GM18499 (cell line): ENCODE data around the gene TIRAP.
"Not testable (repeated sequence)": the region's sequence is repeated elsewhere in the genome, so short reads cannot be mapped to it uniquely, and the experiment has no call there.

Experiments used
- ATAC-seq: cut with Tn5 transposase; IDR thresholded peaks from one replicate; pipeline ENCODE4 v1.9.1; 2021; ENCODE audit warnings: moderate number of reproducible peaks; ENCODE audit not compliant: insufficient read depth, unreplicated experiment

Gene TIRAP, protein sequence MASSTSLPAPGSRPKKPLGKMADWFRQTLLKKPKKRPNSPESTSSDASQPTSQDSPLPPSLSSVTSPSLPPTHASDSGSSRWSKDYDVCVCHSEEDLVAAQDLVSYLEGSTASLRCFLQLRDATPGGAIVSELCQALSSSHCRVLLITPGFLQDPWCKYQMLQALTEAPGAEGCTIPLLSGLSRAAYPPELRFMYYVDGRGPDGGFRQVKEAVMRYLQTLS

GRCh38 chr11:126282736-126283591 lies at the start of gene TIRAP:
TIRAP (plus strand) TSS chr11:126283093; CDS start chr11:126290895, 7,802 bp downstream.
- no peak for ATAC-seq

DNA sequence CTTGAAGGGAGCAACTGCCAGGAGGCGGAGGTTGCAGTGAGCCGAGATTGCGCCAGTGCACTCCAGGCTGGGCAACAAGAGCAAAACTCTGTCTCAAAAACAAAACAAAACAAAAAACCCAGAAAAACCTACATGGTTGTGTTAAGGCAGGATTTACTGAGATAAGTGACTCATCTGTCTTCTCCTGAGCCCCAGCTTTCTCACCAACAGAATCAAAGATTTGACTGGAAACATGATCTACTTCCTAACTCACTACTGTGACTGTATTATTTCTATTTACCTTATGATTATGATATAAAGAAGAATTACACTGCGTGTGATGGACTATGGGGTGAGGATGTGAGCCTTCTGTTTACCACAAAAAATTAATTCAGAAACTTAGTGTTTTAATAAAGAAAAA lies 49.5 kb upstream of the TIRAP start:
- no peak for ATAC-seq

DNA sequence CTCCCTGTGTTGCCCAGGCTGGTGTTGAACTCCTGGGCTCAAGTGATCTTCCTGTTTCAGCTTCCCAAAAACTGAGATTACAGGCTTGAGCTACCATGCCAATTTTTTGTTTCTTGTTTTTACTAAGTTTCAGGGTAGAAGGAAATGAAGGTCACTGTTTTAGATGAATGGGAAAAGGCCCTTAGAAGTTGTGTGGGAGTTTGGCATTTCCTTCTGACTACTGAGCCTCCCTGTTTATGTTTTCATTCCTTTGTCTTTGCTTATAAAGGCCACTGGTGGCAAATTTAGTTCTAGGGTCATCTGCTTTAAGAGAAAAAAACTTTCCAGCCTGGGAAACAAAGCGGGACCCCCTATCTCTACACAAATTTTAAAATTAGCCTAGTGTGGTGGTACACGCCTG lies 36.3 kb upstream of the TIRAP start:
- ATAC-seq, result no peak

GRCh38 chr11:126253265-126253664 lies 29.6 kb upstream of the TIRAP start:
- ATAC-seq, result no peak

- no peak for ATAC-seq
Measured at GRCh38 chr11:126254819-126255218, 28.1 kb upstream of the TIRAP start.

GRCh38 chr11:126255507-126255906 lies 27.4 kb upstream of the TIRAP start:
- ATAC-seq, result not testable (repeated sequence)

- ATAC-seq, result no peak
Measured at GRCh38 chr11:126256216-126256615, 26.7 kb upstream of the TIRAP start.

DNA sequence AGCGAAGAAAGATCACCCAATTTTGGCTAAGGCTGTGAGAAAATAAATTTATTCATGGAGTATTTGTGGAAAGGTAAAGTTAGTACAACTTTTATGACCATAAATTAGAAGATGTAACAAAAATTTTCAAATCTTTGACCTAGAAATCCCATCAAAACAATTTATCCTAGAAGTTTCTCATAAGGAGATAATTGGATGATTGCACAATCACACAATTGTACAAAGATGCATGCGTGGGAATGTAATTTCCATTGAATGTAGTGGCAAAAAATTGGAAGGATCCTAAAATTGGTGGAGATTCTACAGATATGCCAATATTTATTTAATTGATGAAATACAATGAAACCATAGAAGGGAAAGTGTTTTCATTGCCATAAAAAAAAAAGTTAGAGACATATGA lies 25.7 kb upstream of the TIRAP start:
- no peak for ATAC-seq

GRCh38 chr11:126257764-126258163 lies 25.1 kb upstream of the TIRAP start:
- ATAC-seq, result no peak

- ATAC-seq, result no peak
Measured at GRCh38 chr11:126262216-126262615, 20.7 kb upstream of the TIRAP start.

- no peak for ATAC-seq
Measured at GRCh38 chr11:126263489-126263888, 19.4 kb upstream of the TIRAP start.

GRCh38 chr11:126265811-126266210 lies 17.1 kb upstream of the TIRAP start:
- ATAC-seq, result no peak

DNA sequence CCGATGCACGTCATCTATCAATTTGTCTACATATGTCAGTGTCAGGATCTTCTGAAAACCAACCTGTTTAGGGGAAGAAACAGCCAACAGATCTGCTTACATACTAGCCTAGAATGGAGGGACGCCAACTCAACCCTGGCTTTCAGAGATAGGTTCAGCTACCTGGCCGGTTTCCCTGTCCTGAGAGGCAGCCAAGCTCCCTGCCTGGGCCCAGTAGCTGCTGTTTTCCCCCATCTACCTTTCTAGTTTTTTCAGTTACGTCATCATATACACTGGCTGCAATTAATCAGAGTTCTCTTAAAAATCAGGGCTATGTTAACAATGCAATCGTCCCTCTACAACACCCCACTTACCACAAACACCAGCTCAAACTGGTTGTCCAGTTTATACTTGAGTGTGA lies 15.2 kb upstream of the TIRAP start:
- ATAC-seq, result no peak

DNA sequence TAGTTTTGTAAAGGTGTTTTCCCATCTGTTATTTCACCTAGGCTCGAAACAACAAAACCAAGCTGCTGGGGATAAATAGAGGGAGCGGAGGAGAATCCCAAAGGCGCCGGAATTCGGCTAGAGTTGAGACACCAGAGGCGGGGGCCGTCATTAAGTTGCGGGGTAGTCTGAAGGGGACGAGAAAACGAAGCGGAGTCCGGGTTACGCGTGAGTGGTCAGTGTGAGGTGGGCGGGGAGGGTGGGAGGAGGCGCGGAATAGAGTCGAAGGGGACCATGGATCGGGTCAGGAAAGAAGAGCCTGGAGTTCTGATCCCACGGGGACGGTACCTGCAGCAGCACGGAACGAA lies 14.6 kb upstream of the TIRAP start:
- no peak for ATAC-seq

DNA sequence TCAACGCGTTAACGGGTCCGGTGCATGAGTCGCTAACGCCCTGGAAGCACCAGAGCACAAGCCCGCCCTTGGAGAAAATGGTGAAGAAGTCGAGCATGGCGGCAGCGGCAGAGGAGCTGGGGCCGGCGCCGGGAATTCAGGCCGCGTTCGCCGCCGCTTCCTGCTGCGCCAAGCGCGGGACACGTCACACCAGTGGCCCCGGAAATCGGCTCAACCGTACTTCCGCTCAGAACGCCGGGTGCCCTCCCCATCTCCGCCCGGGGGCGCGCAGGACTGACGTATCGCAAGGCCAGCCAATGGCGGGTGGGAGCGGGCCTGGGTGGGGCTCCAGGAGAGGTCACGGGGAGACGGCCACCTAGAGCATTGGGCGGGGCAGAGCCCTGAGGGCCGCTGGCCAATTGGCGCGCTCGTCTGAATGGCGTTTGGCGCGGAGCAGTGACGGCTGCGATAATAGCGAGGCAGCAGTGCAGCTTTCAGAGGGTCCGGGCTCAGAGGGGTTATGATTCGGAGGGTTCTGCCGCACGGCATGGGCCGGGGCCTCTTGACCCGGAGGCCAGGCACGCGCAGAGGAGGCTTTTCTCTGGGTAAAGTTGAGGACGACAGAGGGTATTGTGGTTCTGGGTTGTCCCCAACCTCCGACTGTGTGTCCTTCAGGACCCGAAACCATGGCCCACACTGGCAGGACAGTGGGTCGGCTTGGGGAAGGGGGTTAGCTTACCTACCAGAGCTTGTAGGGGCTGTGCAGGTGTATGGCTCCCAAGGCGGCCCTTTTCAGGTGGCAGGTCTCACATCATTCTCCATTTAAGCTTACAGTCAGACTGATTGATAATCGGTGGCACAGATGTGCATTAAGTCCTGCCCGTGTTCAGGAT lies 13.9 kb upstream of the TIRAP start, which contains the start of the genes FOXRED1 and SRPRA:
TSS of gene FOXRED1 (plus strand) at position 447 of the 872 bp plus-strand sequence. CDS start at position 500, 53 bp downstream.
TSS of gene SRPRA (minus strand) at position 188 of the 872 bp plus-strand sequence. CDS start at position 97, 91 bp downstream.
- ATAC-seq, result peak; percentile 94

GRCh38 chr11:126277322-126277721 lies 5.6 kb upstream of the TIRAP start:
- no peak for ATAC-seq

GRCh38 chr11:126277780-126278179 lies 5.1 kb upstream of the TIRAP start:
- ATAC-seq, result no peak

DNA sequence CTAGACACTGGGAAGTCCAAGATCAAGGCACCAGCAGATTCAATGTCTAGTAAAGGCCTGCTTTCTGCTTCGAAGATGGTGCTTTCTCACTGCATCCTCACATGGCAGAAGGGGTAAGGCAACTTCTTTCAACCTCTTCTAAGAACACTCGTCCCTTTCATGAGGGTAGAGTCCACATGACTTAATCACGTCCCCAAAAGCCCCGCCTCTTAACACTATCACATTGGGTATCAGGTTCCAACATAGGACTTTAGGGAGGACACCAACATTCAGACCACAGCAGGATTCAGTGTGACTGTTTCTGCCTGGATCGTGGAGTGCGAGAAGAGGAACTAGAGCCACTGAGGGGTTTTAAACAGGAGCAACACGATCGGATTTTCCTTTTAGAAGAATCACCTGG lies 3.7 kb upstream of the TIRAP start:
- no peak for ATAC-seq

DNA sequence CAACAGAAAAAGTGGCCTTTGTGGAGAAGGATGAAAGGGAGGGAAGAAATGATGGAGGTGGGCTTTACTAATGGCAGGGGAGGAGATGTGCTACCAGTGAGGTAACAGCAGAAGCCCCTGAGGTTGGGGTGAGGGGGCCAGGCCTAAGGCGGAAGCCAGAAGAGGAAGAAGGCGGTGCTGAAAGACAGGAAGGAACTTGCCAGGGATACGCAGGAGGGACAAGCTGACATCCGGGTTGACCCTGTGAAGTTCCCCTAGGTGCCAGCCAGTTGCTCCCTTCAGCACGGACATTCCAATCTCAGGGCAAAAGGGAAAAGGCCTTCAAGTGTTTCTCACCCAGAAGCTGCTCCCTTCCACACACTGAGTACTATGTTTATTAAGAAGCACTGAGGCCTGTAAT lies 2.3 kb upstream of the TIRAP start:
- ATAC-seq, result no peak

DNA sequence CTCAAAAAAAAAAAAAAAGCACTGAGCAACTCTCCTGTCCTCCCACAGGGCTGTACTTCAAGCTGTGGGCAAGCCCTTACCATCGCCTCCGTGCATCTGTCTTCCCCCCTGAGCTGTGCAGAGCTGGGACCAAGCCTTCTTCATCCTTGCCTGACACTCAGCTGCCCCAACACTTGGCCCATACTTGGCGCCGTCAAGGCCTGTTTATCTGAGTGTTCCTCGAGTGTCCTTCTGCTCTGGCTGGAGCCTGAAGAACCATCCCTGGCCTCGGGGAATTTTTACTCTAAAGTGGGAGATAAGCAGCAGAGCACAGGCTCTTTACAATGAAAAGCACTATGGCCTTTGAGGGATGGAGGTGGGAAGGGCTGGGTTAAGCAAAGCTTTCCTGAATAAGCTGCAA lies 1.6 kb upstream of the TIRAP start:
- ATAC-seq, result no peak
